SK-N-SH (cell line): ENCODE results near the gene PARD3. TPM values are rescaled to one million over a fixed set of nuclear protein-coding genes. Genes with fewer than 3 reads are reported as not detected.

Experiments used
- CTCF ChIA-PET: fragments of 300-600, 350-600 bp; formaldehyde crosslinking; extraction: SDS; loops from one replicate; lab custom pipeline; 2021; lab: Yijun Ruan, JAX
- POLR2A ChIA-PET: fragments of 350-600 bp; sonication (Branson Sonifier 250); formaldehyde crosslinking; extraction: SDS; loops from one replicate; lab custom pipeline; 2020; ENCODE audit warnings: antibody characterized with exemption, inconsistent platforms; lab: Yijun Ruan, JAX
- DNase-seq: peaks from one replicate; pipeline ENCODE4 v3.0.0; 2012
- H2AFZ ChIP-seq: fragments of 200-600 bp; sonication (generic); 2 replicates; pipeline ENCODE4 v1.8.1; 2016; ENCODE audit warnings: antibody characterized with exemption, mild to moderate bottlenecking, low read depth
- H3F3A ChIP-seq: fragments of 200-600 bp; sonication (generic); replicated peaks from 2 replicates; pipeline ENCODE3; 2016; ENCODE audit warnings: antibody characterized with exemption, mild to moderate bottlenecking; ENCODE audit not compliant: insufficient read depth
- H3K27ac ChIP-seq, 2 experiments: fragments of 200-500 bp in 1 of 2; fragments of 200-600 bp in 1 of 2; sonication (Bioruptor generic) in 1 of 2; sonication (generic), shearing (Covaris generic) in 1 of 2; 2 replicates each; pipeline versions ENCODE4 v1.5.1 to v1.6.1; 2014 to 2016; ENCODE audit warnings: low read depth in 2 of 2, inconsistent platforms in 1 of 2, low read length in 1 of 2, mild to moderate bottlenecking in 1 of 2, mixed read lengths in 1 of 2
- H3K27me3 ChIP-seq: fragments of 200-600 bp; sonication (generic), shearing (Covaris generic); 2 replicates; pipeline ENCODE4 v1.6.1; 2016; ENCODE audit warnings: mixed run types; ENCODE audit not compliant: insufficient read depth
- H3K36me3 ChIP-seq, 2 experiments: fragments of 200-500 bp in 1 of 2; fragments of 200-600 bp in 1 of 2; sonication (Bioruptor generic) in 1 of 2; sonication (generic) in 1 of 2; replicated peaks in 1 of 2; 2 replicates each; pipeline versions ENCODE3 to v1.5.1; 2014 to 2016; ENCODE audit warnings: low read length in 1 of 2, mild to moderate bottlenecking in 1 of 2; ENCODE audit not compliant: insufficient read depth in 2 of 2, control insufficient read depth in 1 of 2
- H3K4me1 ChIP-seq, 2 experiments: fragments of 200-500 bp in 1 of 2; fragments of 200-600 bp in 1 of 2; sonication (Bioruptor generic) in 1 of 2; sonication (generic), shearing (Covaris generic) in 1 of 2; 2 replicates each; pipeline versions ENCODE4 v1.5.1 to v1.6.1; 2014 to 2016; ENCODE audit warnings: low read depth in 1 of 2, low read length in 1 of 2, mixed run types in 1 of 2; ENCODE audit not compliant: insufficient read depth in 2 of 2, control insufficient read depth in 1 of 2
- H3K4me2 ChIP-seq: fragments of 200-600 bp; sonication (generic), shearing (Covaris generic); 2 replicates; pipeline ENCODE4 v1.6.1; 2017; ENCODE audit warnings: mixed run types
- H3K4me3 ChIP-seq, 2 experiments: fragments of 200-500 bp in 1 of 2; fragments of 200-600 bp in 1 of 2; sonication (Bioruptor generic) in 1 of 2; sonication (generic), shearing (Covaris generic) in 1 of 2; 2 replicates each; pipeline versions ENCODE4 v1.5.1 to v1.8.1; 2014 to 2016; ENCODE audit warnings: low read depth in 2 of 2, inconsistent platforms in 1 of 2, low read length in 1 of 2, mild to moderate bottlenecking in 1 of 2, mixed read lengths in 1 of 2, moderate library complexity in 1 of 2
- H3K79me2 ChIP-seq: fragments of 200-600 bp; sonication (generic); 2 replicates; pipeline ENCODE4 v1.8.1; 2017; ENCODE audit warnings: mild to moderate bottlenecking; ENCODE audit not compliant: insufficient read depth
- H3K9ac ChIP-seq: fragments of 200-600 bp; sonication (generic); 2 replicates; pipeline ENCODE4 v1.6.1; 2017; ENCODE audit warnings: mixed run types
- H3K9me2 ChIP-seq: fragments of 200-600 bp; sonication (generic); 2 replicates; pipeline ENCODE4 v1.6.1; 2017; ENCODE audit warnings: mixed run types
- H3K9me3 ChIP-seq: fragments of 200-600 bp; sonication (generic); 2 replicates; pipeline ENCODE4 v1.6.1; 2017; ENCODE audit warnings: mixed run types, mild to moderate bottlenecking, moderate library complexity
- H4K20me1 ChIP-seq: fragments of 200-600 bp; sonication (generic); 2 replicates; pipeline ENCODE4 v1.6.1; 2017; ENCODE audit warnings: mild to moderate bottlenecking, mixed run types; ENCODE audit not compliant: insufficient read depth
- FOSL2 ChIP-seq: IDR thresholded peaks from 2 replicates; pipeline ENCODE4 v1.4.0; 2012; ENCODE audit warnings: low read depth, mild to moderate bottlenecking, moderate library complexity, borderline replicate concordance
- IRF3 ChIP-seq: fragments of 150-350 bp; IDR thresholded peaks from 2 replicates; pipeline ENCODE4 v1.6.1; 2016; ENCODE audit warnings: mild to moderate bottlenecking, low read depth, low read length
- POLR2AphosphoS5 ChIP-seq: IDR thresholded peaks from 2 replicates; pipeline ENCODE4 v1.6.1; 2012; ENCODE audit warnings: low read depth, low read length
- REST ChIP-seq: IDR thresholded peaks from 2 replicates; pipeline ENCODE4 v1.6.1; 2012; ENCODE audit warnings: mild to moderate bottlenecking, low read depth, low read length, moderate library complexity
- RXRA ChIP-seq: IDR thresholded peaks from 2 replicates; pipeline ENCODE4 v1.4.0; 2012; ENCODE audit warnings: low read depth, mild to moderate bottlenecking, borderline replicate concordance
- TAF1 ChIP-seq: IDR thresholded peaks from 2 replicates; pipeline ENCODE4 v1.6.1; 2012; ENCODE audit warnings: low read depth, mild to moderate bottlenecking, low read length, moderate library complexity, borderline replicate concordance
- TCF12 ChIP-seq: IDR thresholded peaks from 2 replicates; pipeline ENCODE4 v1.4.0; 2012
- TEAD4 ChIP-seq: IDR thresholded peaks from 2 replicates; pipeline ENCODE4 v1.4.0; 2012; ENCODE audit warnings: mild to moderate bottlenecking, borderline replicate concordance; ENCODE audit not compliant: insufficient read depth
- USF2 ChIP-seq: fragments of 150-350 bp; IDR thresholded peaks from 2 replicates; pipeline ENCODE4 v1.6.1; 2017; ENCODE audit warnings: antibody characterized with exemption, low read length, low read depth, borderline replicate concordance
- ZBTB33 ChIP-seq: IDR thresholded peaks from 2 replicates; pipeline ENCODE4 v1.4.0; 2012; ENCODE audit warnings: low read depth, borderline replicate concordance
- WGBS: methylation state at CpG from one replicate; pipeline ENCODE4 v1.1.6; 2017; ENCODE audit warnings: low lambda C conversion rate; 5-methylcytosine and 5-hydroxymethylcytosine counted together
- polyA plus RNA-seq, 3 experiments: library from polyadenylated mRNA; depleted of rRNA; stranded (reverse); fragments of >200 nt; gene quantifications; 2 replicates each; pipeline ENCODE4 v1.2.3, GENCODE V29; 2012

The PARD3 gene
- polyA plus RNA-seq, 1 of the 3 experiments (the other 2 are of a cell fraction), result 29.4 TPM

- no peak overlapping the region for H3K4me3 ChIP-seq
- no peak overlapping the region for H2AFZ ChIP-seq
- H3K9me3 ChIP-seq, result no peaks in the 10 kb centered on the region
- no peaks in the 10 kb centered on the region for H4K20me1 ChIP-seq
- DNase-seq, result no peak
- TF ChIP-seq FOSL2 (no peak), POLR2AphosphoS5 (no peak), USF2 (no peak)
- H3K79me2 ChIP-seq, result peaks cover 8% of the 10 kb centered on the region
- H3K9me2 ChIP-seq, result no peaks in the 10 kb centered on the region
- H3F3A ChIP-seq, result peaks cover 5% of the 10 kb centered on the region
- H3K27me3 ChIP-seq, result no peaks in the 10 kb centered on the region
- no peak overlapping the region for H3K9ac ChIP-seq
- peaks cover 0 to 4% of the 10 kb centered on the region in 2 experiments; a peak in 1 of 4 replicates for H3K4me1 ChIP-seq
- no peak overlapping the region for H3K4me2 ChIP-seq
- no peak overlapping the region for H3K27ac ChIP-seq
- peaks cover 0 to 3% of the 10 kb centered on the region in 2 experiments for H3K36me3 ChIP-seq
- ChIA-PET POLR2A (no interaction called here), CTCF (no interaction called here)
- 85% methylated on average over 11 of the region's 13 CpGs for WGBS
These were observed 275.4 kb downstream of the PARD3 start for GRCh38 chr10:34539533-34540315.

GRCh38 chr10:34538281-34538829 lies 276.7 kb downstream of the PARD3 start:
- H3K9me2 ChIP-seq, result no peaks in the 10 kb centered on the region
- H3K9ac ChIP-seq, result no peak overlapping the region
- no peak overlapping the region for H3K4me3 ChIP-seq
- no peak for DNase-seq
- H3K36me3 ChIP-seq, result peaks cover 0 to 3% of the 10 kb centered on the region in 2 experiments
- WGBS, result 79% methylated on average over 10 of the region's 10 CpGs
- ChIA-PET CTCF (no interaction called here), POLR2A (no interaction called here)
- peaks cover 8% of the 10 kb centered on the region for H3K79me2 ChIP-seq
- H3K27me3 ChIP-seq, result no peaks in the 10 kb centered on the region
- H2AFZ ChIP-seq, result no peak overlapping the region
- H4K20me1 ChIP-seq, result no peaks in the 10 kb centered on the region
- no peaks in the 10 kb centered on the region; a peak in 1 of 4 replicates for H3K4me1 ChIP-seq
- peaks cover 5% of the 10 kb centered on the region for H3F3A ChIP-seq
- no peaks in the 10 kb centered on the region for H3K9me3 ChIP-seq
- TF ChIP-seq RXRA, result no peak
- H3K27ac ChIP-seq, result no peak overlapping the region
- H3K4me2 ChIP-seq, result no peak overlapping the region

- H3K4me3 ChIP-seq, result no peak overlapping the region
- H3K4me2 ChIP-seq, result no peak overlapping the region
- H2AFZ ChIP-seq, result no peak overlapping the region
- peaks cover 5% of the 10 kb centered on the region for H3F3A ChIP-seq
- H4K20me1 ChIP-seq, result no peaks in the 10 kb centered on the region
- ChIA-PET POLR2A (no interaction called here), CTCF (no interaction called here)
- peaks cover 0 to 3% of the 10 kb centered on the region in 2 experiments for H3K36me3 ChIP-seq
- H3K27ac ChIP-seq, result no peak overlapping the region
- no peaks in the 10 kb centered on the region for H3K9me3 ChIP-seq
- H3K9ac ChIP-seq, result no peak overlapping the region
- H3K9me2 ChIP-seq, result no peaks in the 10 kb centered on the region
- H3K79me2 ChIP-seq, result peaks cover 12% of the 10 kb centered on the region
- DNase-seq, result no peak
- no peaks in the 10 kb centered on the region; a peak in 1 of 4 replicates for H3K4me1 ChIP-seq
- no peaks in the 10 kb centered on the region for H3K27me3 ChIP-seq
- 79% methylated on average over 6 of the region's 6 CpGs for WGBS
- TF ChIP-seq TEAD4 (no peak), REST (no peak), ZBTB33 (no peak), IRF3 (no peak), RXRA (no peak), TCF12 (no peak), TAF1 (no peak)
These were observed 277.4 kb downstream of the PARD3 start for GRCh38 chr10:34537629-34538231.
